MM.1S (cell line): ENCODE measurements around the gene NPPB.

Experiments used
- DNase-seq: peaks from one replicate; pipeline ENCODE4 v3.0.0-alpha.2; 2015
- H2AFZ ChIP-seq: fragments of 300-600 bp; sonication (generic); 2 replicates; pipeline ENCODE4 v1.6.0; 2016; ENCODE audit warnings: antibody characterized with exemption, low read length
- H3F3A ChIP-seq: fragments of 300-600 bp; sonication (generic); 2 replicates; pipeline ENCODE4 v1.6.1; 2016; ENCODE audit warnings: mild to moderate bottlenecking, antibody characterized with exemption, low read length, moderate library complexity, mixed read lengths; ENCODE audit not compliant: insufficient read depth
- H3K27ac ChIP-seq: fragments of 300-600 bp; sonication (generic); 2 replicates; pipeline ENCODE4 v1.5.1; 2016; ENCODE audit warnings: mild to moderate bottlenecking, low read length
- H3K27me3 ChIP-seq: fragments of 300-600 bp; sonication (generic); replicated peaks from 2 replicates; pipeline ENCODE4 v1.6.0; 2016; ENCODE audit warnings: low read length; ENCODE audit not compliant: insufficient read depth
- H3K36me3 ChIP-seq: fragments of 300-600 bp; sonication (generic); replicated peaks from 2 replicates; pipeline ENCODE4 v1.6.1; 2016; ENCODE audit warnings: mild to moderate bottlenecking, low read length, mixed read lengths; ENCODE audit not compliant: insufficient read depth
- H3K4me1 ChIP-seq: fragments of 300-600 bp; sonication (generic); 2 replicates; pipeline ENCODE4 v1.6.1; 2016; ENCODE audit warnings: low read length, mixed read lengths
- H3K4me2 ChIP-seq: fragments of 300-600 bp; sonication (generic); 2 replicates; pipeline ENCODE4 v1.6.0; 2016; ENCODE audit warnings: low read depth, low read length
- H3K4me3 ChIP-seq: fragments of 300-600 bp; sonication (generic); 2 replicates; pipeline ENCODE4 v1.5.1; 2016; ENCODE audit warnings: low read length, mixed read lengths
- H3K79me2 ChIP-seq: fragments of 300-600 bp; sonication (generic); 2 replicates; pipeline ENCODE4 v1.6.1; 2016; ENCODE audit warnings: mixed run types, low read length, mixed read lengths
- H3K9ac ChIP-seq: fragments of 300-600 bp; sonication (generic); 2 replicates; pipeline ENCODE4 v1.6.1; 2016; ENCODE audit warnings: low read length, mixed read lengths
- H3K9me2 ChIP-seq: fragments of 300-600 bp; sonication (generic); replicated peaks from 2 replicates; pipeline ENCODE4 v1.6.1; 2016; ENCODE audit warnings: mild to moderate bottlenecking, low read length, mixed read lengths; ENCODE audit not compliant: insufficient read depth
- H3K9me3 ChIP-seq: fragments of 300-600 bp; sonication (generic); replicated peaks from 2 replicates; pipeline ENCODE4 v1.6.1; 2016; ENCODE audit warnings: mild to moderate bottlenecking, low read length, mixed read lengths; ENCODE audit not compliant: insufficient read depth
- H4K20me1 ChIP-seq: fragments of 300-600 bp; sonication (generic); 2 replicates; pipeline ENCODE4 v1.6.1; 2016; ENCODE audit warnings: mild to moderate bottlenecking, low read length, moderate library complexity, mixed read lengths; ENCODE audit not compliant: insufficient read depth
- CTCF ChIP-seq: fragments of 300-600 bp; sonication (generic); IDR thresholded peaks from 2 replicates; pipeline ENCODE4 v1.5.1; 2016; ENCODE audit warnings: antibody characterized with exemption, low read length, mixed read lengths
- EZH2 ChIP-seq: fragments of 300-600 bp; sonication (generic); optimal IDR thresholded peaks from 2 replicates; pipeline ENCODE3; 2017; ENCODE audit warnings: low read depth, mild to moderate bottlenecking, antibody characterized with exemption, low read length, mixed read lengths
- EZH2phosphoT487 ChIP-seq: fragments of 300-600 bp; sonication (generic); IDR thresholded peaks from 2 replicates; pipeline ENCODE4 v1.6.1; 2018; ENCODE audit warnings: antibody characterized with exemption, low read length

Gene NPPB

GRCh38 chr1:11857164-11857851 lies 1.4 kb downstream of the NPPB start:
- Histone ChIP-seq H3K27me3 (peaks cover 89% of the 10 kb centered on the region), H2AFZ (no peak overlapping the region), H3K9me3 (no peaks in the 10 kb centered on the region), H3K9me2 (no peaks in the 10 kb centered on the region), H4K20me1 (no peaks in the 10 kb centered on the region), H3K4me1 (no peaks in the 10 kb centered on the region), H3K4me3 (no peak overlapping the region), H3K4me2 (no peak overlapping the region), H3K9ac (no peak overlapping the region), H3K27ac (no peak overlapping the region), H3K36me3 (no peaks in the 10 kb centered on the region), H3F3A (no peaks in the 10 kb centered on the region), H3K79me2 (no peaks in the 10 kb centered on the region)
- DNase-seq = no peak
- TF ChIP-seq CTCF = no peak
- TF ChIP-seq EZH2phosphoT487 = no peak
- no peak for TF ChIP-seq EZH2

GRCh38 chr1:11856698-11857097 lies 2.0 kb downstream of the NPPB start:
- no peak for DNase-seq
- Histone ChIP-seq H3K9me2 (no peaks in the 10 kb centered on the region), H3K4me3 (no peak overlapping the region), H3F3A (no peaks in the 10 kb centered on the region), H3K9me3 (no peaks in the 10 kb centered on the region), H4K20me1 (no peaks in the 10 kb centered on the region), H3K79me2 (no peaks in the 10 kb centered on the region), H3K4me2 (no peak overlapping the region), H3K9ac (no peak overlapping the region), H3K4me1 (no peaks in the 10 kb centered on the region), H3K36me3 (no peaks in the 10 kb centered on the region), H3K27me3 (peaks cover 88% of the 10 kb centered on the region), H2AFZ (no peak overlapping the region), H3K27ac (no peak overlapping the region)
- TF ChIP-seq CTCF (no peak), EZH2phosphoT487 (no peak)

GRCh38 chr1:11855430-11855829 lies 3.3 kb downstream of the NPPB start:
- H3F3A ChIP-seq = no peaks in the 10 kb centered on the region
- peaks cover 75% of the 10 kb centered on the region for H3K27me3 ChIP-seq
- H3K9ac ChIP-seq = no peak overlapping the region
- no peaks in the 10 kb centered on the region for H3K79me2 ChIP-seq
- no peaks in the 10 kb centered on the region for H4K20me1 ChIP-seq
- no peak for DNase-seq
- no peaks in the 10 kb centered on the region for H3K36me3 ChIP-seq
- H3K4me3 ChIP-seq = no peak overlapping the region
- H3K9me2 ChIP-seq = no peaks in the 10 kb centered on the region
- no peaks in the 10 kb centered on the region for H3K9me3 ChIP-seq
- TF ChIP-seq EZH2phosphoT487 (no peak), CTCF (no peak), EZH2 (no peak)
- H3K27ac ChIP-seq = no peak overlapping the region
- H2AFZ ChIP-seq = no peak overlapping the region
- H3K4me1 ChIP-seq = no peaks in the 10 kb centered on the region
- H3K4me2 ChIP-seq = no peak overlapping the region
